Testis (tissue), 3 donors: ENCODE measurements around the gene NUDT14. TPM values are rescaled to one million over a fixed set of nuclear protein-coding genes. Genes with fewer than 3 reads are reported as not detected.

Source experiments
- DNase-seq: peaks from one replicate; pipeline ENCODE4 v3.0.0-alpha.2; 2019
- H3K27ac ChIP-seq, 2 donors: fragments of 200-600 bp; sonication (generic); one replicate each; pipeline ENCODE4 v1.5.1; 2019
- H3K27me3 ChIP-seq: fragments of 200-600 bp; sonication (generic); one replicate; pipeline ENCODE4 v1.5.1; 2019
- H3K36me3 ChIP-seq: fragments of 200-600 bp; sonication (generic); one replicate; pipeline ENCODE4 v1.5.1; 2017; ENCODE audit warnings: low read depth; ENCODE audit errors: missing control alignments
- H3K4me1 ChIP-seq: fragments of 200-600 bp; sonication (generic); one replicate; pipeline ENCODE4 v1.5.1; 2019
- H3K4me3 ChIP-seq, 2 donors: fragments of 200-600 bp; sonication (generic); one replicate each; pipeline ENCODE4 v1.5.1; 2017 to 2019
- H3K9me3 ChIP-seq: fragments of 200-600 bp; sonication (generic); one replicate; pipeline ENCODE4 v1.5.1; 2017
- POLR2A ChIP-seq: fragments of 450-650 bp; IDR thresholded peaks from one replicate; pipeline ENCODE4 v1.6.1; 2017; ENCODE audit warnings: antibody characterized with exemption, mild to moderate bottlenecking, moderate library complexity
- WGBS, 2 donors: methylation state at CpG; one replicate each; pipeline ENCODE4 v1.1.5; 2018; 5-methylcytosine and 5-hydroxymethylcytosine counted together
- intact Hi-C: fragments of 100-400 bp; cut with DNase I; formaldehyde crosslinking; loops from one replicate; pipeline ENCODE4 v1.15.1; 2023; ENCODE audit warnings: low total_unique reads
- polyA plus RNA-seq: library from polyadenylated mRNA; stranded (reverse); fragments of 350-450 nt; fragmentation: Illumina TruSeq; extraction: RNeasy Lipid Tissue Mini Kit (QIAGEN cat#74804); gene quantifications from one replicate; pipeline ENCODE4 v1.2.3, GENCODE V29; 2014; ENCODE audit warnings: low read depth, low replicate concordance; ENCODE audit not compliant: insufficient read depth
- total RNA-seq, 2 donors: library from RNA; depleted of rRNA; stranded (reverse); fragments of >200 nt; gene quantifications; one replicate each; pipeline ENCODE4 v1.2.3, GENCODE V29; 2016
- TF ChIP-seq, protein P1 (sequence below), 3 experiments: fragments of 450-650 bp in 2 of 3; fragments of 200-600 bp in 1 of 3; sonication (generic) in 1 of 3; IDR thresholded peaks; one replicate each; pipeline ENCODE4 v1.5.1; 2016 to 2019; ENCODE audit warnings: antibody characterized with exemption in 3 of 3, mild to moderate bottlenecking in 2 of 3, moderate library complexity in 1 of 3

Gene NUDT14
- total and polyA plus RNA-seq, 3 donors from 2014 or later: 22.0 to 40.0 (median 28.1) TPM

DNA sequence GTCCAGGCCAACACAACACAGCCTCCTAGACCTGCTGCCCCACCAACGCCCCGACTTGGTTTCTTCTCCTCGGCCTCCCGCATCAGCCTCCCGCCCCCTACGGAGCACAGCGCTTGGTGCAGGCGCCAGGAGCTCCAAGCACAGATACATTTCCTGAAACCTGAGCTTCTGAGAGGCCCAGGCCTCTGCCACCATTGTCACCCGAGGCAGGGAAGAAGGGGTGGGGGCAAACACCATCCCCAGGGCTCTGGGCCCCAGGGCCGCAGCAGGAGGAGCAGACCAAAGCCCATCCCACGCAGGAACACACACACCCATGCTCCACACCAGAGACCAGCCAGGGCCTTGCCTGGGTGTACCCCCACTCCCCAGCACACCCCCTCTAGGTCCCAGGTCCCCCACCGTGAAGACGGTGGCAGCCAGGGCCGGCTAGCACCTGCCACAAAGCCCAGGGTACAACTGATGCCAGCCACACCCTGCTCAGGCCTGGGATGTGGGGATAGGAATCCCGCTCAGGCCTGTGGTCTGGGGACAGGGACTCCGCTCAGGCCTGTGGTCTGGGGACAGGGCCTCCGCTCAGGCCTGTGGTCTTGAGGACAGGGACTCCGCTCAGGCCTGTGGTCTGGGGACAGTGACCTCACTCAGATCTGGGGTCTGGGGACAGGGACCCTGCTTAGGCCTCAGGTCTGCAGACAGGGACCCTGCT is 17.9 kb downstream of the NUDT14 start:
- 90 to 93% methylated on average over 9 to 18 of the region's 18 CpGs for WGBS, 2 donors
- Histone ChIP-seq H3K27me3 (no peaks in the 10 kb centered on the region), H3K9me3 (no peaks in the 10 kb centered on the region), H3K4me1 (no peaks in the 10 kb centered on the region), H3K36me3 (no peaks in the 10 kb centered on the region), H3K27ac (no peak overlapping the region), H3K4me3 (no peak overlapping the region)
- intact Hi-C loops: no loop called here
- DNase-seq: no peak
- TF ChIP-seq POLR2A: no peak
- TF ChIP-seq, protein P1, sequence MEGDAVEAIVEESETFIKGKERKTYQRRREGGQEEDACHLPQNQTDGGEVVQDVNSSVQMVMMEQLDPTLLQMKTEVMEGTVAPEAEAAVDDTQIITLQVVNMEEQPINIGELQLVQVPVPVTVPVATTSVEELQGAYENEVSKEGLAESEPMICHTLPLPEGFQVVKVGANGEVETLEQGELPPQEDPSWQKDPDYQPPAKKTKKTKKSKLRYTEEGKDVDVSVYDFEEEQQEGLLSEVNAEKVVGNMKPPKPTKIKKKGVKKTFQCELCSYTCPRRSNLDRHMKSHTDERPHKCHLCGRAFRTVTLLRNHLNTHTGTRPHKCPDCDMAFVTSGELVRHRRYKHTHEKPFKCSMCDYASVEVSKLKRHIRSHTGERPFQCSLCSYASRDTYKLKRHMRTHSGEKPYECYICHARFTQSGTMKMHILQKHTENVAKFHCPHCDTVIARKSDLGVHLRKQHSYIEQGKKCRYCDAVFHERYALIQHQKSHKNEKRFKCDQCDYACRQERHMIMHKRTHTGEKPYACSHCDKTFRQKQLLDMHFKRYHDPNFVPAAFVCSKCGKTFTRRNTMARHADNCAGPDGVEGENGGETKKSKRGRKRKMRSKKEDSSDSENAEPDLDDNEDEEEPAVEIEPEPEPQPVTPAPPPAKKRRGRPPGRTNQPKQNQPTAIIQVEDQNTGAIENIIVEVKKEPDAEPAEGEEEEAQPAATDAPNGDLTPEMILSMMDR (IDR thresholded peaks at IDR 0.05): no peak

DNA sequence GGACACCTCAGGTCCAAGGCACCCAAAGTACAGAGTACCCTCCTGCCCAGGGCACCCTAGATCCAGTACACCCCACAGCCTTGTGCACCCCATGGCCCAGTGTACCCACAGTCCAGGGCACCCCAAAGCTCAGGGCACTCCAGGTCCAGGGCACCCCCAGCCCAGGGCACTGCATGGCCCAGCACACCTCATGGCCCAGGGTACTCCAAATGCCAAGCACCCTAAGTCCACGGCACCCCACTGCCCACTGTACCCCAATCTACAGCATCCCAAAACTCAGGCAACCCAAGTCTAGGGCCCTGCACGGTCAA is 18.5 kb downstream of the NUDT14 start:
- WGBS, 2 donors: 92 to 94% methylated on average over 2 of the region's 2 CpGs
- intact Hi-C loops: no loop called here
- no peaks in the 10 kb centered on the region for H3K36me3 ChIP-seq
- no peak overlapping the region for H3K27ac ChIP-seq
- no peaks in the 10 kb centered on the region for H3K27me3 ChIP-seq
- TF ChIP-seq, protein P1 (IDR thresholded peaks at IDR 0.05): no peak
- TF ChIP-seq POLR2A: no peak
- H3K9me3 ChIP-seq: no peaks in the 10 kb centered on the region
- DNase-seq: no peak
- H3K4me1 ChIP-seq: no peaks in the 10 kb centered on the region
- H3K4me3 ChIP-seq: no peak overlapping the region

DNA sequence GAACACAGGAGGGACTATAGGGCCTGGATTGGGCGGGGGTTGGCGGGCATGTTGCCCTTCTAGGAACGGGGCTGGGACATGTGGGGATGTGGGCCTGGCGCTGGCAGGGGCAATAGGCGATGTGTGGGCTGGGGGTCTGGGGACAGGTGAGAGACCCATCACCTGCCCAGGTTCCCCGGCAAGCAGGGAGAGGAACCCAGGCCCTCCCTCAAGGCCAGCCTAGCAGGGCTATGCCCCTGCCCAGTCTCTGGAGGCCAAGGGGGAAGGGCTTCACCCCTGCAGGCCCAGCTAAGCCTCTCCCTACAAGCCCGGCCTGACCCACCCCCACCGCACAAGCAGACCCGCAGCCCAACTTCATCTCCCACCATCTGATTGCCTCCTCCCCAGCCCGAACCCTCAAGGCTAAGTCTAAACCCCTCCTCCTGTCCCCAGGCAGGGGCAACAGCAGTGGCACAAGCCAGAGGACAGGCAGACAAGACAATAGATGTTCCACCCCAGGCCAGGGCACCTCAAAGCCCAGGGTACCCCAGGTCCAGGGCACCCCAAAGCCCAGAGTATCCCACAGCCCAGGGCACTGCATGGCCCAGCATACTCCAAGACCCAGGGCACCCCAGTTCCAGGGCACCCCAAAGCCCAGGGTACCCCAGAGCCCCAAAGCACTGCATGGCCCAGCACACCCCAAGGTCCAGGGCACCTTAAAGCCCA is 19.0 kb downstream of the NUDT14 start:
- WGBS, 2 donors: 91 to 93% methylated on average over 6 to 10 of the region's 10 CpGs
- H3K9me3 ChIP-seq: no peaks in the 10 kb centered on the region
- no peaks in the 10 kb centered on the region for H3K36me3 ChIP-seq
- H3K4me1 ChIP-seq: no peaks in the 10 kb centered on the region
- H3K27me3 ChIP-seq: no peaks in the 10 kb centered on the region
- no peak overlapping the region for H3K27ac ChIP-seq
- no peak for DNase-seq
- intact Hi-C loops: no loop called here
- TF ChIP-seq, protein P1 (IDR thresholded peaks at IDR 0.05): no peak
- TF ChIP-seq POLR2A: no peak
- H3K4me3 ChIP-seq: no peak overlapping the region

DNA sequence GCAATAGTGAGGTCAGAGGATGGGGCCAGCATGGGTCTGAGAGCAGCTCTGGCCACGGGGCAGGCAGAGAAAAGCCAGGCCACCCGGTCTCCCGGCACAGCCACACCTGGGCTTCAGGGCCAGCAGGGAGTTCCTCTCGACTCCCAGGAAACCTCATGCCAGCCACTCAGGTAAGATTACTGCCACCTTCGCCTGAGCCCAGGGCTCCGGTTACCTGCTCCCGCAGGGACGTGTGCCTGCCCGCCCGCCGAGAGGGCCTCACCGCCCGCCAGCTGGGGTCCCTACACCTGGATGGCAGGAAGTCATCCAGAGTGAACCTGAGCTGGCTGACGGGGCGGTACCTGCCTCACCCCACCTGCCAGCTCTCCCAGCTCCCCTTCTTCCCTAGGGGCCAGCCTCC is 19.8 kb downstream of the NUDT14 start:
- WGBS, 2 donors: 93 to 94% methylated on average over 12 of the region's 15 CpGs
- no peak for DNase-seq
- no peak for TF ChIP-seq POLR2A
- TF ChIP-seq, protein P1 (IDR thresholded peaks at IDR 0.05): no peak
- Histone ChIP-seq H3K9me3 (no peaks in the 10 kb centered on the region), H3K4me3 (no peak overlapping the region), H3K27me3 (no peaks in the 10 kb centered on the region), H3K4me1 (no peaks in the 10 kb centered on the region), H3K36me3 (no peaks in the 10 kb centered on the region), H3K27ac (no peak overlapping the region)
- intact Hi-C loops: no loop called here

DNA sequence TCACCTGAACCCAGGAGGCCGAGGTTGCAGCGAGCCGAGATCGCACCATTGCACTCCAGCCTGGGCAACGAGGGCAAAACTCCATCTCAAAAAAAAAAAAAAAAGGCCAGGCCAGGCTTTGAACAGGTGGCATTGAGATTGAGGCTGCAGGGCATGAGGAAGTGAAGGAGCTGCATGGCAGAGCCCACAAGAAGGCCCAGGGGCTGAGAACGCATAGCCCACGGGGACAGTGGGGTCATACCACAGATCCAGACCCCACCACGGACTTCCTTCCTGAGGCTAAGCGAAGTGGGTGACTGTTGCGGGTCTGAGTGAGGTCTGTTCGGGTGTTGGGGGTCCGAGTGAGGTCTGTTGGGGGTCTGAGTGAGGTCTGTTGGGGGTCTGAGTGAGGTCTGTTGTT is 20.3 kb downstream of the NUDT14 start:
- intact Hi-C loops: no loop called here
- no peak for DNase-seq

More for the DNA sequence above, 20.3 kb downstream of the NUDT14 start:
- Histone ChIP-seq H3K4me1 (no peaks in the 10 kb centered on the region), H3K9me3 (no peaks in the 10 kb centered on the region), H3K36me3 (no peaks in the 10 kb centered on the region), H3K27me3 (no peaks in the 10 kb centered on the region), H3K4me3 (no peak overlapping the region), H3K27ac (no peak overlapping the region)
- no peak for TF ChIP-seq POLR2A
- TF ChIP-seq, protein P1 (IDR thresholded peaks at IDR 0.05): no peak
- WGBS, 2 donors: 88 to 90% methylated on average over 12 of the region's 12 CpGs
